K562 (cell line): Measurements from ENCODE around the gene PRCC. TPM values are rescaled to one million over a fixed set of nuclear protein-coding genes. Genes with fewer than 3 reads are reported as not detected.

Experiments
- ATAC-seq: fragments of 200-7000 bp; cut with Tn5 transposase; 3 replicates; pipeline ENCODE4 v1.9.1; 2020; ENCODE audit warnings: moderate library complexity
- BruUV-seq: library from RNA; stranded (reverse); fragments of 400-500 nt; replicated peaks from 2 replicates; lab custom pipeline; 2021; lab: Mats Ljungman, UMichigan
- CTCF ChIA-PET: fragments of 300-600 bp; formaldehyde crosslinking; extraction: SDS; loops from one replicate; lab custom pipeline; 2021; ENCODE audit warnings: low intra/inter-chr PET ratio; lab: Yijun Ruan, JAX
- POLR2A ChIA-PET: fragments of 300-600, 350-650 bp; sonication (Branson Sonifier 250); formaldehyde crosslinking; extraction: SDS; loops from one replicate; lab custom pipeline; 2021; ENCODE audit warnings: antibody characterized with exemption, inconsistent platforms; lab: Yijun Ruan, JAX
- DNase-seq, 4 experiments: peaks; one replicate each; pipeline versions ENCODE4 v3.0.0 to v3.0.0-alpha.2; 2011 to 2018; ENCODE audit warnings: low spot score in 3 of 4, mixed read lengths in 3 of 4; ENCODE audit errors: extremely low read depth in 1 of 4
- FAIRE-seq: peaks from 2 replicates; lab custom pipeline; 2011; peaks lifted over from hg19 to GRCh38; lab: Jason Lieb, UNC
- H2AFZ ChIP-seq: 2 replicates; pipeline ENCODE4 v1.6.0; 2011; ENCODE audit warnings: low read depth, low read length, control low read depth, inconsistent platforms
- H3K27ac ChIP-seq: fragments of 200-600 bp; 3 replicates; pipeline ENCODE4 v1.8.0; 2011; ENCODE audit warnings: low read depth, mild to moderate bottlenecking, control low read depth, inconsistent platforms, low read length, moderate library complexity, mixed read lengths; ENCODE audit errors: extremely low read depth
- H3K27me3 ChIP-seq, 2 experiments: fragments of 300-600 bp in 1 of 2; 2 replicates in 1 of 2; 3 replicates in 1 of 2; pipeline versions ENCODE4 v1.6.0 to v1.8.0; 2011; ENCODE audit warnings: inconsistent platforms in 2 of 2, low read length in 2 of 2, mild to moderate bottlenecking in 1 of 2, mixed read lengths in 1 of 2, moderate library complexity in 1 of 2; ENCODE audit not compliant: control insufficient read depth in 2 of 2, insufficient read depth in 2 of 2
- H3K36me3 ChIP-seq: fragments of 300-600 bp; 3 replicates; pipeline ENCODE4 v1.8.0; 2011; ENCODE audit warnings: mild to moderate bottlenecking, low read length, inconsistent platforms; ENCODE audit not compliant: control insufficient read depth, insufficient read depth
- H3K4me1 ChIP-seq, 2 experiments: fragments of 200-600 bp in 1 of 2; replicated peaks in 1 of 2; 2 replicates in 1 of 2; 3 replicates in 1 of 2; pipeline versions ENCODE4 v1.5.1 to v1.8.0; 2011; ENCODE audit warnings: inconsistent platforms in 2 of 2, low read length in 2 of 2, mild to moderate bottlenecking in 1 of 2, mixed read lengths in 1 of 2, moderate library complexity in 1 of 2; ENCODE audit not compliant: control insufficient read depth in 2 of 2, insufficient read depth in 2 of 2
- H3K4me2 ChIP-seq: 2 replicates; pipeline ENCODE4 v1.6.1; 2011; ENCODE audit warnings: low read length, control low read depth, inconsistent platforms, mixed read lengths; ENCODE audit not compliant: insufficient read depth
- H3K4me3 ChIP-seq: fragments of 200-600 bp; sonication (generic), shearing (Covaris generic); 2 replicates; pipeline ENCODE4 v1.5.1; 2016; ENCODE audit warnings: control low read depth, inconsistent platforms
- H3K79me2 ChIP-seq: fragments of 200-600 bp; 3 replicates; pipeline ENCODE4 v1.8.0; 2011; ENCODE audit warnings: low read length, inconsistent platforms; ENCODE audit not compliant: control insufficient read depth, insufficient read depth
- H3K9ac ChIP-seq, 2 experiments: 2 replicates each; pipeline versions ENCODE4 v1.6.0 to v1.6.1; 2011; ENCODE audit warnings: low read depth in 2 of 2, low read length in 2 of 2, control low read depth in 1 of 2, inconsistent platforms in 1 of 2, mild to moderate bottlenecking in 1 of 2, mixed read lengths in 1 of 2; ENCODE audit not compliant: insufficient read depth in 1 of 2
- H3K9me1 ChIP-seq: one replicate; pipeline ENCODE4 v1.6.0; 2011; ENCODE audit warnings: inconsistent platforms, mild to moderate bottlenecking, low read length, moderate library complexity; ENCODE audit not compliant: control insufficient read depth, insufficient read depth
- H3K9me3 ChIP-seq: replicated peaks from 2 replicates; pipeline ENCODE4 v1.5.1; 2011; ENCODE audit warnings: low read depth, low read length, inconsistent platforms; ENCODE audit not compliant: control insufficient read depth, insufficient read depth
- H4K20me1 ChIP-seq: replicated peaks from 2 replicates; pipeline ENCODE4 v1.6.1; 2011; ENCODE audit warnings: low read length, inconsistent platforms, mixed read lengths; ENCODE audit not compliant: control insufficient read depth, insufficient read depth
- CCAR2 ChIP-seq: fragments of 200-400 bp; formaldehyde crosslinking; IDR thresholded peaks from 2 replicates; pipeline ENCODE4 v1.6.1; 2017; ENCODE audit warnings: mild to moderate bottlenecking, low read depth, low read length
- CGGBP1 ChIP-seq: fragments of 250-450 bp; sonication (Bioruptor Pico); IDR thresholded peaks from 2 replicates; pipeline ENCODE4 v1.9.0; 2021; ENCODE audit warnings: mild to moderate bottlenecking
- LARP7 ChIP-seq: fragments of 450-650 bp; IDR thresholded peaks from 2 replicates; pipeline ENCODE4 v1.6.1; 2016
- MNT ChIP-seq, 2 experiments: fragments of 450-650 bp; conservative IDR thresholded peaks; 2 replicates each; pipeline ENCODE4 v1.6.1; 2017; ENCODE audit warnings: mild to moderate bottlenecking in 2 of 2, moderate library complexity in 2 of 2
- NCOR1 ChIP-seq: fragments of 450-650 bp; IDR thresholded peaks from 2 replicates; pipeline ENCODE4 v1.6.1; 2016; ENCODE audit warnings: mild to moderate bottlenecking, moderate library complexity
- NEUROD1 ChIP-seq: fragments of 150-350 bp; IDR thresholded peaks from 2 replicates; pipeline ENCODE4 v1.6.1; 2014; ENCODE audit warnings: borderline replicate concordance, low read length, low read depth; ENCODE audit not compliant: partially characterized antibody
- NFRKB ChIP-seq: fragments of 450-650 bp; IDR thresholded peaks from 2 replicates; pipeline ENCODE4 v1.6.1; 2016; ENCODE audit warnings: low read depth
- NR2C1 ChIP-seq, 2 experiments: fragments of 450-650 bp; IDR thresholded peaks; 2 replicates each; pipeline ENCODE4 v1.6.1; 2017; ENCODE audit warnings: mild to moderate bottlenecking in 2 of 2, antibody characterized with exemption in 1 of 2, inconsistent platforms in 1 of 2, missing compliant biosample characterization in 1 of 2, missing genetic modification characterization in 1 of 2
- NR2C2 ChIP-seq, 2 experiments: fragments of 200-800 bp in 1 of 2; sonication (Bioruptor generic) in 1 of 2; sonication (generic) in 1 of 2; formaldehyde crosslinking in 1 of 2; IDR thresholded peaks; 2 replicates each; pipeline versions ENCODE4 v1.6.1 to v1.8.0; 2016 to 2022; ENCODE audit warnings: mild to moderate bottlenecking in 1 of 2, missing compliant biosample characterization in 1 of 2, missing genetic modification characterization in 1 of 2, missing genetic modification reagents in 1 of 2
- PPARD ChIP-seq: fragments of 250-450 bp; sonication (Bioruptor Pico); IDR thresholded peaks from 2 replicates; pipeline ENCODE4 v1.8.0; 2022; ENCODE audit warnings: inconsistent platforms, mild to moderate bottlenecking, moderate library complexity
- XRCC5 ChIP-seq: fragments of 200-400 bp; formaldehyde crosslinking; IDR thresholded peaks from 2 replicates; pipeline ENCODE4 v1.6.1; 2017; ENCODE audit warnings: low read depth, mild to moderate bottlenecking, low read length
- ZBTB34 ChIP-seq: fragments of 250-450 bp; sonication (Bioruptor Pico); IDR thresholded peaks from 2 replicates; pipeline ENCODE4 v1.8.0; 2021; ENCODE audit warnings: mild to moderate bottlenecking, moderate library complexity
- ZNF592 ChIP-seq: fragments of 450-650 bp; IDR thresholded peaks from 2 replicates; pipeline ENCODE4 v1.6.1; 2017; ENCODE audit warnings: antibody characterized with exemption, mild to moderate bottlenecking
- WGBS: fragments of 100-300 bp; shearing (Covaris generic); methylation state at CpG from one replicate; pipeline ENCODE4 v1.1.6; 2016; ENCODE audit warnings: low coverage, mixed read lengths; ENCODE audit not compliant: insufficient coverage; ENCODE audit errors: missing lambda C conversion rate; 5-methylcytosine and 5-hydroxymethylcytosine counted together
- in situ Hi-C: fragments of 300-500 bp; cut with MboI; formaldehyde crosslinking; loops from 4 replicates; pipeline ENCODE4 v1.15.0; 2018; ENCODE audit warnings: inconsistent platforms, mixed read lengths
- intact Hi-C: fragments of 100-400 bp; cut with micrococcal nuclease; formaldehyde crosslinking; loops from 2 replicates; pipeline ENCODE4 v1.14.2; 2022
- polyA plus RNA-seq, 8 experiments: library from polyadenylated mRNA; depleted of rRNA in 4 of 8; stranded (reverse) in 5 of 8; unstranded in 3 of 8; fragments of >200 nt; fragmentation: Nextera tagmentation in 2 of 8; fragmentation: Illumina TruSeq in 1 of 8; extraction: Ambion mirVana in 2 of 8; extraction: Trizol in 1 of 8; gene quantifications; 2 replicates each; pipeline versions ENCODE4 v1.2.1 to v1.2.3, GENCODE V29; 2011 to 2014; ENCODE audit warnings: inconsistent platforms in 1 of 8, missing spikeins in 1 of 8
- total RNA-seq, 7 experiments: library from RNA; depleted of rRNA in 6 of 7; stranded (reverse); fragments of >200 nt in 6 of 7; fragmentation: Illumina TruSeq in 2 of 7; extraction: Trizol in 2 of 7; gene quantifications; 2 replicates each; pipeline versions ENCODE4 v1.2.1 to v1.2.3, GENCODE V29; 2011 to 2021; ENCODE audit warnings: low replicate concordance in 1 of 7

The PRCC gene
- total and polyA plus RNA-seq, 9 of the 15 experiments (the other 6 are each of a cell fraction or from before 2014, with no cell fraction given) = 23.9 to 201 (median 41.1) TPM

- peak in 1 of 4 experiments; percentile 73 for DNase-seq
- no peak for TF ChIP-seq PPARD
- TF ChIP-seq XRCC5 = no peak
- TF ChIP-seq CCAR2 = no peak
- no peak for TF ChIP-seq NEUROD1
- TF ChIP-seq MNT (conservative IDR thresholded peaks at IDR 0.05) = peak; percentile 35 to 49; a peak in 2 of 4 replicates
- TF ChIP-seq NR2C2 (CRISPR knock-in tag; IDR thresholded peaks at IDR 0.05) = 0 out of 2 replicates have a peak, but pooled peaks have one; percentile 4
- peak; percentile 92 for TF ChIP-seq NR2C2 (tag; IDR thresholded peaks at IDR 0.05)
- peak; percentile 57; the same call in 1 of the 2 replicates for TF ChIP-seq ZNF592
- TF ChIP-seq ZBTB34 = no peak
- TF ChIP-seq CGGBP1 = no peak
- TF ChIP-seq NCOR1 = no peak
- TF ChIP-seq NR2C1 (IDR thresholded peaks at IDR 0.05) = peak; percentile 86
- TF ChIP-seq NR2C1 (tag; IDR thresholded peaks at IDR 0.05) = peak; percentile 88
- TF ChIP-seq LARP7 = 0 out of 2 replicates have a peak, but pooled peaks have one; percentile 41
- peak; percentile 77 for TF ChIP-seq NFRKB
These were observed 18.5 kb upstream of the PRCC start for GRCh38 chr1:156748670-156749418.

More at GRCh38 chr1:156748670-156749418, 18.5 kb upstream of the PRCC start:
- no peaks in the 10 kb centered on the region for H3K27me3 ChIP-seq
- H3K4me1 ChIP-seq = peaks cover 34 to 44% of the 10 kb centered on the region in 2 experiments
- POLR2A ChIA-PET = no interaction called here
- WGBS = 3% methylated on average over 8 of the region's 9 CpGs
- in situ Hi-C loops = loop anchor here (25.0 kb wide), 1 partner anchor 1437 kb away; the partner anchor contains the start of genes FDPS, PKLR and RUSC1
- ATAC-seq (peak; percentile 12), FAIRE-seq (peak; percentile 49)
- BruUV-seq = no TSS peak
- intact Hi-C loops = no loop called here
- peaks cover 53% of the 10 kb centered on the region for H3K36me3 ChIP-seq
- peak overlapping the region; percentile 94 to 96 for H3K9ac ChIP-seq
- H3K79me2 ChIP-seq = peaks cover 93% of the 10 kb centered on the region
- CTCF ChIA-PET = no interaction called here
- H2AFZ ChIP-seq = no peak overlapping the region
- no peaks in the 10 kb centered on the region for H3K9me3 ChIP-seq
- H3K4me2 ChIP-seq = peak overlapping the region; percentile 97
- H3K4me3 ChIP-seq = peak overlapping the region; percentile 95
- H3K9me1 ChIP-seq = no peaks in the 10 kb centered on the region
- peaks cover 26% of the 10 kb centered on the region for H4K20me1 ChIP-seq
- peak overlapping the region; percentile 89 for H3K27ac ChIP-seq
